Kasumi-1 (cell line): ENCODE results near the gene SUMO2.
"Not testable (repeated sequence)": the region's sequence is repeated elsewhere in the genome, so short reads cannot be mapped to it uniquely, and the experiment has no call there.

Source experiments
- DNase-seq, 2 experiments: peaks; one replicate each; lab custom pipeline; 2025; lab: John Stamatoyannopoulos, UW

The SUMO2 gene

GRCh38 chr17:75144816-75145512 is 37.8 kb downstream of the SUMO2 start:
- peak; percentile 22 to 39 for DNase-seq

- DNase-seq, result no peak
These were observed 40.4 kb downstream of the SUMO2 start for GRCh38 chr17:75142236-75142971.

- DNase-seq, result no peak
These were observed 44.2 kb downstream of the SUMO2 start for GRCh38 chr17:75138519-75138918.

- not testable (repeated sequence) for DNase-seq
These were observed 45.0 kb downstream of the SUMO2 start for GRCh38 chr17:75137762-75138161.

- no peak for DNase-seq
These were observed 46.8 kb downstream of the SUMO2 start for GRCh38 chr17:75135946-75136345.

- DNase-seq, result no peak
These were observed 47.3 kb downstream of the SUMO2 start for GRCh38 chr17:75135452-75135851.

GRCh38 chr17:75133607-75134347 is 49.0 kb downstream of the SUMO2 start:
- DNase-seq, result not testable (repeated sequence)

GRCh38 chr17:75133001-75133400 is 49.8 kb downstream of the SUMO2 start:
- DNase-seq, result no peak

GRCh38 chr17:75132018-75133000 is 50.5 kb downstream of the SUMO2 start:
- DNase-seq, result not testable (repeated sequence)

- DNase-seq, result peak; percentile 81 to 84
These were observed 51.3 kb downstream of the SUMO2 start, which contains the start of gene NT5C for GRCh38 chr17:75131278-75132017. Gene NT5C, minus strand, starts transcription at chr17:75131742. Its CDS starts 35 bp downstream, at chr17:75131707.

- DNase-seq, result peak; percentile 76 to 87
These were observed 52.0 kb downstream of the SUMO2 start for GRCh38 chr17:75130632-75131277.

GRCh38 chr17:75130059-75130631 is 52.6 kb downstream of the SUMO2 start:
- no peak for DNase-seq

GRCh38 chr17:75129576-75129975 is 53.2 kb downstream of the SUMO2 start:
- DNase-seq, result no peak

- DNase-seq, result no peak
These were observed 53.9 kb downstream of the SUMO2 start for GRCh38 chr17:75128694-75129505.

- not testable (repeated sequence) for DNase-seq
These were observed 54.8 kb downstream of the SUMO2 start for GRCh38 chr17:75127936-75128335.

- DNase-seq, result no peak
These were observed 55.8 kb downstream of the SUMO2 start for GRCh38 chr17:75126954-75127353.

GRCh38 chr17:75125984-75126383 is 56.8 kb downstream of the SUMO2 start:
- DNase-seq, result no peak

GRCh38 chr17:75124819-75125162 is 58.0 kb downstream of the SUMO2 start:
- no peak for DNase-seq
